Dendritic cell treated with granulocyte-macrophage colony-stimulating factor and Interleukin-4, amounts not matched to agents 40 ng/mL and 50 ng/mL, for 4 days (primary cell): Measurements from ENCODE around the gene MC4R.

Experiments used
- H3K27ac Mint-ChIP-seq: one replicate; pipeline ENCODE4 v1.8.0; 2022; ENCODE audit warnings: mild to moderate bottlenecking, mixed read lengths
- H3K27me3 Mint-ChIP-seq: one replicate; pipeline ENCODE4 v1.8.0; 2022; ENCODE audit warnings: mild to moderate bottlenecking, mixed read lengths
- H3K36me3 Mint-ChIP-seq: one replicate; pipeline ENCODE4 v1.8.0; 2022; ENCODE audit warnings: low read depth, mixed read lengths
- H3K4me1 Mint-ChIP-seq: one replicate; pipeline ENCODE4 v1.8.0; 2022; ENCODE audit warnings: low read depth, mixed read lengths
- H3K4me3 Mint-ChIP-seq: one replicate; pipeline ENCODE4 v1.8.0; 2022; ENCODE audit warnings: mild to moderate bottlenecking, moderate library complexity, mixed read lengths
- H3K9me3 Mint-ChIP-seq: one replicate; pipeline ENCODE4 v1.8.0; 2022; ENCODE audit warnings: mixed read lengths
- intact Hi-C: fragments of 100-400 bp; cut with micrococcal nuclease; formaldehyde crosslinking; loops from one replicate; pipeline ENCODE4 v1.15.0; 2022

MC4R gene

DNA sequence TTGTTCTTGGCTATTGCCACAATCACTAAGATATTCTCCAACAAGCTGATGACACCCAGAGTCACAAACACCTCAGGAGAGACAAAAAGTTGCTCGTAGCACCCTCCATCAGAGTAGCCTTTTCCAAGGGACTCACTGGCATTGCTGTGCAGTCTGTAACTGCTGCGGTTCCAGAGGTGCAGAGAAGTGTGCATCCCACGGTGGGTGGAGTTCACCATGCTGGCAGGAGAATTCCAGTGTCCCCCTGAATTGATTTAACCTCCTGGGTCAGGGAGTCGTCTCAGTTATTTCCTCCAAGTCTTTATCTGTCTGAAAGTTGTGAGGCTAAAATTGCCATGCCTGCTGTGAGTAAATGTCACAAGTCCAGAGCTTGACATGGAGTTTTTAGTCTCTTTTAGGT, 443 bp downstream of the MC4R start:
- H3K27ac Mint-ChIP-seq, result no peak overlapping the region
- no peak overlapping the region for H3K4me3 Mint-ChIP-seq
- H3K9me3 Mint-ChIP-seq, result no peaks in the 10 kb centered on the region
- intact Hi-C loops, result no loop called here
- H3K27me3 Mint-ChIP-seq, result no peaks in the 10 kb centered on the region
- no peaks in the 10 kb centered on the region for H3K4me1 Mint-ChIP-seq
- H3K36me3 Mint-ChIP-seq, result no peaks in the 10 kb centered on the region

DNA sequence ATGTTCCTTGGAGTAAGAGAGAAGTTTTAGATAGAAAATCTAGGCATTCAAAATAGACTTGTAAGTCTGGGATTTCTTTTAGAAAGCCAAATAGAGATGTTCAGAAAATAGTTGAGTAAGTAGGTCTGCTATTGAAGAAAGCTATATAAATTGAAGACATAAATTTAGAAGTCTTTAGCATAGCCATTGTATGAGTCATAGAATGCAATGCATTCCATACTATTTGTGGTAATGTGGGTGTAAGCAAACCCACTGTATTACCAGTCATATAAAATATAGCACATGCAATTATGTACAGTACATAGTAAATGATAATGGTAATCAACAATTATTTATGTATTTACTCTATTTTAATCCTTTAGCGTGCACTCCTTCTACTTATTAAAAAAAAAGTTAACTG, 14.1 kb downstream of the MC4R start:
- intact Hi-C loops, result no loop called here
- H3K36me3 Mint-ChIP-seq, result no peaks in the 10 kb centered on the region
- H3K4me1 Mint-ChIP-seq, result no peaks in the 10 kb centered on the region
- H3K27me3 Mint-ChIP-seq, result no peaks in the 10 kb centered on the region
- no peak overlapping the region for H3K27ac Mint-ChIP-seq
- no peaks in the 10 kb centered on the region for H3K9me3 Mint-ChIP-seq
- H3K4me3 Mint-ChIP-seq, result no peak overlapping the region

DNA sequence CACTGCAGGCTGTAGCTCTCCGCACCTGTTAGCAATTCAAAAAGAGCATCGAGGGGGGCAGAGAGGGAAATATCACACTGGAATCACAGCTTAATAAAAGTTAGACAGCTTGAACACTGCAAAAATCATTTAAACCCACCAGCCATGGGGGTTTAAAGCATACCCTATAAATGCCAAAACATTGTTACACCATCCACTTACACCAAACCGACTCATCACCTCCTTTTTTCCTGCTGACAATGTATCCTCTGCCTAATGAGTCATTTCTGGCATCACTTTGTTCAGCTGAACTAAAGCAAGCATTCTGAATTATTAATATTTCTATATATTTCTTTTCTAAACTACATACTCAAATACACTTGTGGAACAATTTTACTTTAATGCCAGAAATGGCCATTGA, 21.6 kb downstream of the MC4R start:
- intact Hi-C loops, result no loop called here
- H3K36me3 Mint-ChIP-seq, result no peaks in the 10 kb centered on the region
- peaks cover 9% of the 10 kb centered on the region for H3K9me3 Mint-ChIP-seq
- no peak overlapping the region for H3K27ac Mint-ChIP-seq
- no peak overlapping the region for H3K4me3 Mint-ChIP-seq
- no peaks in the 10 kb centered on the region for H3K27me3 Mint-ChIP-seq
- H3K4me1 Mint-ChIP-seq, result no peaks in the 10 kb centered on the region

GRCh38 chr18:60350150-60350549, 22.4 kb downstream of the MC4R start:
- H3K4me1 Mint-ChIP-seq, result no peaks in the 10 kb centered on the region
- no peak overlapping the region for H3K4me3 Mint-ChIP-seq
- no peaks in the 10 kb centered on the region for H3K27me3 Mint-ChIP-seq
- intact Hi-C loops, result no loop called here
- H3K9me3 Mint-ChIP-seq, result peaks cover 9% of the 10 kb centered on the region
- no peaks in the 10 kb centered on the region for H3K36me3 Mint-ChIP-seq
- H3K27ac Mint-ChIP-seq, result no peak overlapping the region

GRCh38 chr18:60347526-60348045, 25.0 kb downstream of the MC4R start:
- Mint-ChIP-seq H3K9me3 (peaks cover 9% of the 10 kb centered on the region), H3K4me1 (no peaks in the 10 kb centered on the region), H3K27me3 (no peaks in the 10 kb centered on the region), H3K27ac (no peak overlapping the region), H3K4me3 (no peak overlapping the region), H3K36me3 (no peaks in the 10 kb centered on the region)
- intact Hi-C loops, result no loop called here

DNA sequence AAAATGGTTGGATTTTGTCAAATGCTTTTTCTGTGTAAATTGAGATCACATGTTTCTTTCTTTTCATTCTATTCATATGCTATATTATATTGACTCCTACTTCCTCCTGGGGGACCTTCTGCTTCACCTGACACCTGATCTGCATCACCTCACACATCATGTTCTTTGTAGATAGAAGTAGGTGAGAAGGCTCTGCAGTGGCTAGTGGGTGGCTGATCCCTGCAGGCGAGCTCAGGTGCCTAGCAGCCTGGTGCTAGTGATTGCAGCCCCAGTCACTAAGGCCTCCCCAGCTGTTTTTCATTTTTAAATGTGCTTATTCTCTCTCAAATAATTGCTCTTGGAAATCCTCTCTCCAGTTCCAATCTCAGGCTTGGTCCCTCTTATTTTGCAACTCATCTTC, 33.6 kb downstream of the MC4R start:
- Mint-ChIP-seq H3K4me3 (no peak overlapping the region), H3K27ac (no peak overlapping the region), H3K9me3 (peaks cover 8% of the 10 kb centered on the region)

GRCh38 chr18:60331890-60332289, 40.7 kb downstream of the MC4R start:
- peaks cover 34% of the 10 kb centered on the region for H3K9me3 Mint-ChIP-seq
- intact Hi-C loops, result no loop called here
- H3K27me3 Mint-ChIP-seq, result no peaks in the 10 kb centered on the region

More for the DNA sequence above, 33.6 kb downstream of the MC4R start:
- no peaks in the 10 kb centered on the region for H3K27me3 Mint-ChIP-seq
- intact Hi-C loops, result no loop called here
- no peaks in the 10 kb centered on the region for H3K4me1 Mint-ChIP-seq
- H3K36me3 Mint-ChIP-seq, result no peaks in the 10 kb centered on the region

GRCh38 chr18:60329131-60329530, 43.4 kb downstream of the MC4R start:
- intact Hi-C loops, result loop anchor here (5.0 kb wide), 1 partner anchor 953 kb away; no protein-coding TSS in a partner anchor
- Mint-ChIP-seq H3K27me3 (no peaks in the 10 kb centered on the region), H3K27ac (no peak overlapping the region), H3K36me3 (no peaks in the 10 kb centered on the region), H3K4me3 (no peak overlapping the region), H3K9me3 (peaks cover 28% of the 10 kb centered on the region), H3K4me1 (no peaks in the 10 kb centered on the region)

More at GRCh38 chr18:60331890-60332289, 40.7 kb downstream of the MC4R start:
- H3K27ac Mint-ChIP-seq, result no peak overlapping the region
- no peak overlapping the region for H3K4me3 Mint-ChIP-seq
- H3K4me1 Mint-ChIP-seq, result no peaks in the 10 kb centered on the region
- no peaks in the 10 kb centered on the region for H3K36me3 Mint-ChIP-seq

- Mint-ChIP-seq H3K4me1 (no peaks in the 10 kb centered on the region), H3K9me3 (peaks cover 20% of the 10 kb centered on the region), H3K4me3 (no peak overlapping the region), H3K36me3 (no peaks in the 10 kb centered on the region), H3K27ac (no peak overlapping the region), H3K27me3 (no peaks in the 10 kb centered on the region)
- intact Hi-C loops, result loop anchor here (5.0 kb wide), 1 partner anchor 954 kb away; no protein-coding TSS in a partner anchor
Observed at GRCh38 chr18:60327880-60328279, 44.7 kb downstream of the MC4R start.

GRCh38 chr18:60322591-60322990, 50.0 kb downstream of the MC4R start:
- Mint-ChIP-seq H3K9me3 (peaks cover 17% of the 10 kb centered on the region), H3K27me3 (no peaks in the 10 kb centered on the region), H3K36me3 (no peaks in the 10 kb centered on the region), H3K4me3 (no peak overlapping the region), H3K27ac (no peak overlapping the region), H3K4me1 (no peaks in the 10 kb centered on the region)
- intact Hi-C loops, result no loop called here
